ENCODE data around the gene IL6ST.

The IL6ST gene

GRCh38 chr5:55914971-55915370 lies 79.8 kb downstream of the IL6ST start:
- H3K4me3 ChIP-seq (ENCODE audit: control insufficient read depth, low read depth, low read length): no peak overlapping the region
- no peak for DNase-seq (ENCODE audit: low read depth)
- no peak for TF ChIP-seq CTCF (conservative IDR thresholded peaks at IDR 0.05; ENCODE audit: control insufficient read depth, insufficient read depth, low read depth, low read length)

- peak; percentile 48 for DNase-seq (ENCODE audit: low read depth)
- TF ChIP-seq CTCF (conservative IDR thresholded peaks at IDR 0.05; ENCODE audit: control insufficient read depth, insufficient read depth, low read depth, low read length): no peak
- no peak overlapping the region for H3K4me3 ChIP-seq (ENCODE audit: control insufficient read depth, low read depth, low read length)
These were observed 81.0 kb downstream of the IL6ST start for GRCh38 chr5:55913466-55914413.

GRCh38 chr5:55911784-55912653 lies 82.7 kb downstream of the IL6ST start:
- no peak overlapping the region for H3K4me3 ChIP-seq (ENCODE audit: control insufficient read depth, low read depth, low read length)
- DNase-seq (ENCODE audit: low read depth): no peak
- peak; percentile 4 for TF ChIP-seq CTCF (conservative IDR thresholded peaks at IDR 0.05; ENCODE audit: control insufficient read depth, insufficient read depth, low read depth, low read length)

- TF ChIP-seq CTCF (conservative IDR thresholded peaks at IDR 0.05; ENCODE audit: control insufficient read depth, insufficient read depth, low read depth, low read length): no peak
- DNase-seq (ENCODE audit: low read depth): no peak
- no peak overlapping the region for H3K4me3 ChIP-seq (ENCODE audit: control insufficient read depth, low read depth, low read length)
These were observed 86.0 kb downstream of the IL6ST start for GRCh38 chr5:55908804-55909203.

- no peak overlapping the region for H3K4me3 ChIP-seq (ENCODE audit: control insufficient read depth, low read depth, low read length)
- DNase-seq (ENCODE audit: low read depth): no peak
- no peak for TF ChIP-seq CTCF (conservative IDR thresholded peaks at IDR 0.05; ENCODE audit: control insufficient read depth, insufficient read depth, low read depth, low read length)
These were observed 86.8 kb downstream of the IL6ST start for GRCh38 chr5:55907927-55908326.

GRCh38 chr5:55905251-55905650 lies 89.5 kb downstream of the IL6ST start:
- H3K4me3 ChIP-seq (ENCODE audit: control insufficient read depth, low read depth, low read length): no peak overlapping the region
- DNase-seq (ENCODE audit: low read depth): no peak
- TF ChIP-seq CTCF (conservative IDR thresholded peaks at IDR 0.05; ENCODE audit: control insufficient read depth, insufficient read depth, low read depth, low read length): no peak

Measured in fibroblast of mammary gland (primary cell).